Panc1 (cell line): ENCODE results near the gene SLC6A17.

Source experiments
- REST ChIP-seq, 2 experiments: IDR thresholded peaks; 2 replicates each; pipeline ENCODE4 v1.6.1; 2011 to 2012; ENCODE audit warnings: low read depth in 2 of 2, control low read depth in 1 of 2, low read length in 1 of 2, mild to moderate bottlenecking in 1 of 2, moderate library complexity in 1 of 2; ENCODE audit not compliant: insufficient read depth in 1 of 2
- TF ChIP-seq, protein P1 (sequence below): fragments of 450-650 bp; IDR thresholded peaks from 2 replicates; pipeline ENCODE4 v1.5.1; 2017; ENCODE audit warnings: mild to moderate bottlenecking

GRCh38 chr1:110227774-110228173, 77.5 kb downstream of the SLC6A17 start:
- TF ChIP-seq REST (IDR thresholded peaks at IDR 0.05; ENCODE audit: insufficient read depth in 1 of 2, low read depth in 2 of 2, low read length in 1 of 2), result no peak
- TF ChIP-seq, protein P1, sequence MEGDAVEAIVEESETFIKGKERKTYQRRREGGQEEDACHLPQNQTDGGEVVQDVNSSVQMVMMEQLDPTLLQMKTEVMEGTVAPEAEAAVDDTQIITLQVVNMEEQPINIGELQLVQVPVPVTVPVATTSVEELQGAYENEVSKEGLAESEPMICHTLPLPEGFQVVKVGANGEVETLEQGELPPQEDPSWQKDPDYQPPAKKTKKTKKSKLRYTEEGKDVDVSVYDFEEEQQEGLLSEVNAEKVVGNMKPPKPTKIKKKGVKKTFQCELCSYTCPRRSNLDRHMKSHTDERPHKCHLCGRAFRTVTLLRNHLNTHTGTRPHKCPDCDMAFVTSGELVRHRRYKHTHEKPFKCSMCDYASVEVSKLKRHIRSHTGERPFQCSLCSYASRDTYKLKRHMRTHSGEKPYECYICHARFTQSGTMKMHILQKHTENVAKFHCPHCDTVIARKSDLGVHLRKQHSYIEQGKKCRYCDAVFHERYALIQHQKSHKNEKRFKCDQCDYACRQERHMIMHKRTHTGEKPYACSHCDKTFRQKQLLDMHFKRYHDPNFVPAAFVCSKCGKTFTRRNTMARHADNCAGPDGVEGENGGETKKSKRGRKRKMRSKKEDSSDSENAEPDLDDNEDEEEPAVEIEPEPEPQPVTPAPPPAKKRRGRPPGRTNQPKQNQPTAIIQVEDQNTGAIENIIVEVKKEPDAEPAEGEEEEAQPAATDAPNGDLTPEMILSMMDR, result no peak
